Adrenal gland (tissue), 12 donors: ENCODE data around the gene SSPN. TPM values are rescaled to one million over a fixed set of nuclear protein-coding genes. Genes with fewer than 3 reads are reported as not detected.

Source experiments
- DNase-seq, 7 donors: peaks; one replicate each; pipeline ENCODE4 v3.0.0-alpha.2; 2019 to 2020
- H3K27ac ChIP-seq, 5 donors: fragments of 200-600 bp; sonication (generic) in 4 of 5; 1 replicate in 3 of 5; 2 replicates in 2 of 5; pipeline versions ENCODE4 v1.5.1 to v1.8.0; 2016 to 2020; ENCODE audit warnings: mild to moderate bottlenecking in 1 of 5
- H3K27me3 ChIP-seq: fragments of 200-600 bp; 2 replicates; pipeline ENCODE4 v1.8.0; 2021
- H3K36me3 ChIP-seq, 2 donors: fragments of 200-600 bp; replicated peaks in 1 of 2; 1 replicate in 1 of 2; 2 replicates in 1 of 2; pipeline versions ENCODE4 v1.5.1 to v1.8.0; 2018 to 2022
- H3K4me1 ChIP-seq, 2 donors: fragments of 200-600 bp; replicated peaks in 1 of 2; 1 replicate in 1 of 2; 2 replicates in 1 of 2; pipeline versions ENCODE4 v1.5.1 to v1.8.0; 2018 to 2021
- H3K4me3 ChIP-seq, 4 donors: fragments of 200-600 bp; sonication (generic) in 3 of 4; one replicate each; pipeline ENCODE4 v1.5.1; 2016 to 2018
- H3K9me3 ChIP-seq, 3 donors: fragments of 200-600 bp; sonication (generic) in 1 of 3; replicated peaks in 1 of 3; 1 replicate in 2 of 3; 2 replicates in 1 of 3; pipeline versions ENCODE4 v1.5.1 to v1.8.0; 2016 to 2021
- POLR2A ChIP-seq, 2 donors: fragments of 450-650 bp; IDR thresholded peaks; one replicate each; pipeline ENCODE4 v1.6.1; 2017; ENCODE audit warnings: antibody characterized with exemption in 2 of 2, mild to moderate bottlenecking in 2 of 2, moderate library complexity in 1 of 2
- WGBS, 4 donors: extraction: QIAGEN DNeasy Blood & Tissue Kit in 2 of 4; methylation state at CpG; one replicate each; pipeline versions ENCODE4 v1.1.5 to v1.1.7; 2013 to 2017; 5-methylcytosine and 5-hydroxymethylcytosine counted together
- intact Hi-C, 2 donors: fragments of 100-400 bp; cut with DNase I; formaldehyde crosslinking; loops; one replicate each; pipeline versions ENCODE4 v1.14.1 to v1.15.0; 2022 to 2023
- polyA plus RNA-seq, 3 donors: library from polyadenylated mRNA; stranded (reverse); fragments of 200-250 nt in 2 of 3; fragments of 350-450 nt in 1 of 3; fragmentation: Illumina TruSeq in 1 of 3; extraction: RNeasy Lipid Tissue Mini Kit (QIAGEN cat#74804) in 1 of 3; gene quantifications; one replicate each; pipeline ENCODE4 v1.2.3, GENCODE V29; 2013 to 2014
- total RNA-seq, 9 donors: library from RNA; depleted of rRNA in 4 of 9; stranded (reverse); fragments of >200 nt in 4 of 9; fragments of 120-200 nt in 1 of 9; fragmentation: NEBNext Ultra II Directional in 1 of 9; extraction: Animal tissue kit (Norgen Biotek cat#: 25700) in 1 of 9; gene quantifications; one replicate each; pipeline versions ENCODE4 v1.1.0 to v1.2.4, GENCODE V29; 2013 to 2023
- TF ChIP-seq, protein P1 (sequence below), 6 experiments: fragments of 450-650 bp in 4 of 6; fragments of 200-600 bp in 2 of 6; sonication (generic) in 1 of 6; IDR thresholded peaks; 1 replicate in 5 of 6; 2 replicates in 1 of 6; pipeline versions ENCODE4 v1.5.1 to v1.8.0; 2016 to 2021; ENCODE audit warnings: antibody characterized with exemption in 6 of 6, mild to moderate bottlenecking in 2 of 6, moderate library complexity in 1 of 6
- donor health status: healthy with polysubstance abuse.
- donor health status: Bipolar disorder and iron deficiency.
- donor health status: DM: yes; HTN: yes; CAD: no.
- donor health status: DM: no; HTN: no; CAD: no.
- donor health status: DM: no; HTN: no; CAD: no.
- donor health status: DM: yes; HTN: yes; CAD: no.

SSPN gene
- total and polyA plus RNA-seq, 12 donors, result 3.3 to 47.8 (median 13.9) TPM

- DNase-seq, result peak in 5 of 7 donors; percentile 33 to 56 (median 49)
- WGBS, 4 donors, result 65 to 83% (median 67%) methylated on average over 5 of the region's 5 CpGs
- Histone ChIP-seq H3K4me3 (no peak overlapping the region), H3K27me3 (no peaks in the 10 kb centered on the region), H3K36me3 (no peaks in the 10 kb centered on the region), H3K27ac (peak overlapping the region in 1 of 5 donors; percentile 15), H3K4me1 (peaks cover 13 to 21% of the 10 kb centered on the region in 2 donors), H3K9me3 (no peaks in the 10 kb centered on the region)
- intact Hi-C loops, result loop anchor here in 1 of 2 donors (10.0 kb wide), 1 partner anchor 155 kb away; the partner anchor contains the start of gene BHLHE41
- TF ChIP-seq, protein P1, sequence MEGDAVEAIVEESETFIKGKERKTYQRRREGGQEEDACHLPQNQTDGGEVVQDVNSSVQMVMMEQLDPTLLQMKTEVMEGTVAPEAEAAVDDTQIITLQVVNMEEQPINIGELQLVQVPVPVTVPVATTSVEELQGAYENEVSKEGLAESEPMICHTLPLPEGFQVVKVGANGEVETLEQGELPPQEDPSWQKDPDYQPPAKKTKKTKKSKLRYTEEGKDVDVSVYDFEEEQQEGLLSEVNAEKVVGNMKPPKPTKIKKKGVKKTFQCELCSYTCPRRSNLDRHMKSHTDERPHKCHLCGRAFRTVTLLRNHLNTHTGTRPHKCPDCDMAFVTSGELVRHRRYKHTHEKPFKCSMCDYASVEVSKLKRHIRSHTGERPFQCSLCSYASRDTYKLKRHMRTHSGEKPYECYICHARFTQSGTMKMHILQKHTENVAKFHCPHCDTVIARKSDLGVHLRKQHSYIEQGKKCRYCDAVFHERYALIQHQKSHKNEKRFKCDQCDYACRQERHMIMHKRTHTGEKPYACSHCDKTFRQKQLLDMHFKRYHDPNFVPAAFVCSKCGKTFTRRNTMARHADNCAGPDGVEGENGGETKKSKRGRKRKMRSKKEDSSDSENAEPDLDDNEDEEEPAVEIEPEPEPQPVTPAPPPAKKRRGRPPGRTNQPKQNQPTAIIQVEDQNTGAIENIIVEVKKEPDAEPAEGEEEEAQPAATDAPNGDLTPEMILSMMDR (IDR thresholded peaks at IDR 0.05), result no peak
- TF ChIP-seq POLR2A (IDR thresholded peaks at IDR 0.05), result no peak
Measured at GRCh38 chr12:26279908-26280307, 84.5 kb downstream of the SSPN start.

DNA sequence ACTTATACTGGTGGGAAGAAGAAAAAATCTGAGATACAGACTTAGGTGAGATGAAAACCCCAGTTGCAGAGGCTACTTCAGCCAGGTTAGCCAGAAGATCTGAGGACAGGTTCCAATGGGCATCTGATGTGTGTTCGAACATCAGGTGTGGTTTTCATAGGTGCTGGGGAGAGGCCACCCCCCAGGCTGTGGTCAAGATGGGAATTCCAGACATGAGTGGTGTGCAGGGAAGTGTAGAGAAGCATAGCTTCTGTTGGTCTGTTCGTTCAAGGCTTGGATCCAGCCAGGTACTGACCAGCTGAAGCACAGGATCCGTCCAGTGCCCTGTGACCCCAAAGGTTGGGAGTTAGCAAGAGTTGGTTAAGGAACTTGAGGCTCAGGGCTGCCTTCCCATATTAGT, 85.5 kb downstream of the SSPN start:
- intact Hi-C loops, result no loop called here
- H3K4me1 ChIP-seq, result peaks cover 9 to 13% of the 10 kb centered on the region in 2 donors
- H3K36me3 ChIP-seq, result no peaks in the 10 kb centered on the region
- H3K9me3 ChIP-seq, result no peaks in the 10 kb centered on the region
- no peak for DNase-seq
- H3K4me3 ChIP-seq, result no peak overlapping the region
- TF ChIP-seq, protein P1 (IDR thresholded peaks at IDR 0.05), result no peak
- no peak for TF ChIP-seq POLR2A (IDR thresholded peaks at IDR 0.05)
- H3K27me3 ChIP-seq, result no peaks in the 10 kb centered on the region
- no peak overlapping the region for H3K27ac ChIP-seq
- WGBS, 4 donors, result 82 to 99% (median 91%) methylated on average over 3 of the region's 3 CpGs

- Histone ChIP-seq H3K27me3 (no peaks in the 10 kb centered on the region), H3K36me3 (no peaks in the 10 kb centered on the region), H3K4me1 (peaks cover 8 to 9% of the 10 kb centered on the region in 2 donors), H3K4me3 (no peak overlapping the region), H3K27ac (peak overlapping the region in 1 of 5 donors; percentile 18), H3K9me3 (no peaks in the 10 kb centered on the region)
- intact Hi-C loops, result no loop called here
- TF ChIP-seq, protein P1 (IDR thresholded peaks at IDR 0.05), result no peak
- no peak for TF ChIP-seq POLR2A (IDR thresholded peaks at IDR 0.05)
- DNase-seq, result peak in 6 of 7 donors; percentile 33 to 67 (median 52)
- 43 to 51% (median 45%) methylated on average over 4 of the region's 4 CpGs for WGBS, 4 donors
Measured at GRCh38 chr12:26281320-26281719, 85.9 kb downstream of the SSPN start.

DNA sequence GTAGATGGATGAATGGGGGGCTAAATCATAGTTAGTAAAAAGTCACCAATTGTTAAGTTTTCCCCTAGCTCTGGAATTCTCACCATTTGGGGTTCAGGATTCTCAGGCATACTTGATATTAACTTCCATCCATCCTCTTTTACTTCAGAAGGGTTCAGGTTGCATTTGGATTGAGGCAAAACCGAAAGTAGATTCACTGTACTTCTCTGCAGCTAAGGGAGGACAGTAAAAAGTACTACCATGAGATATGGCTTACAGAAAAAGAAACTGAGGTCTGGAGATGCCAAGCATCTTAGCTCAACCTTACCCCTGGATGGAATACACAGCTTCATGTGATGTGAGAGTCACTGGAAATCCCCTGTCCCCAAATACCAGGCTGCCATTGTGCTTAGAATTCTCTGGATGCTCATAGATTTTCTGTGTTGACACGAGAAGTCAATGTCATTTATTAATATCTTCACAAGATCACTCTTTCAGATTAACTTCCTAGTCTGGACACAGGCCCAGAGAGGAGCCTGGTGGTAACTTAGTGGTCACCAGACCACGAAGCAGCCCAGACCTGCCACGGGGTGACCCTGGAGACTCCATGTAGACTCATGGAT, 87.1 kb downstream of the SSPN start:
- intact Hi-C loops, result no loop called here
- no peaks in the 10 kb centered on the region for H3K27me3 ChIP-seq
- TF ChIP-seq POLR2A (IDR thresholded peaks at IDR 0.05), result no peak
- TF ChIP-seq, protein P1 (IDR thresholded peaks at IDR 0.05), result no peak
- 65 to 79% (median 75%) methylated on average over 4 of the region's 4 CpGs for WGBS, 4 donors
- DNase-seq, result no peak
- H3K4me3 ChIP-seq, result no peak overlapping the region
- H3K4me1 ChIP-seq, result peaks cover 7 to 9% of the 10 kb centered on the region in 2 donors
- no peaks in the 10 kb centered on the region for H3K36me3 ChIP-seq
- no peak overlapping the region for H3K27ac ChIP-seq
- H3K9me3 ChIP-seq, result no peaks in the 10 kb centered on the region
